Measurements from ENCODE around the gene MEGF6. TPM values are rescaled to one million over a fixed set of nuclear protein-coding genes. Genes with fewer than 3 reads are reported as not detected.

MEGF6 gene
- total and polyA plus RNA-seq, 2 of the 8 experiments (the other 6 are each of a cell fraction or from before 2014, with no cell fraction given), result 4.1 to 14.8 TPM

GRCh38 chr1:3632716-3633343 lies 21.5 kb upstream of the MEGF6 start:
- Histone ChIP-seq H3K56ac (replicated peaks; ENCODE audit: insufficient read length, low read depth, low read length) (no peak overlapping the region), H3K14ac (ENCODE audit: insufficient read length) (no peak overlapping the region), H2AFZ (ENCODE audit: low read length) (no peak overlapping the region), H2AK5ac (ENCODE audit: low read depth, low read length) (no peak overlapping the region), H3K18ac (ENCODE audit: extremely low read depth, low read length) (no peak overlapping the region), H2BK120ac (replicated peaks; ENCODE audit: low read depth, low read length) (no peak overlapping the region), H4K5ac (ENCODE audit: insufficient read length, low read depth, low read length) (no peak overlapping the region), H3K4me2 (ENCODE audit: insufficient read depth in 1 of 2, low read depth in 2 of 2, low read length in 2 of 2) (0 out of 4 replicates have a peak overlapping the region, but pooled peaks of 1 of the 2 experiments have one; percentile 38), H3K79me2 (ENCODE audit: control insufficient read depth in 1 of 2, insufficient read depth in 2 of 2, low read length in 2 of 2) (no peaks in the 10 kb centered on the region), H3K23me2 (ENCODE audit: low read depth, low read length) (no peaks in the 10 kb centered on the region), H2BK12ac (ENCODE audit: low read depth, low read length) (0 out of 2 replicates have a peak overlapping the region, but pooled peaks have one; percentile 39), H3K27ac (ENCODE audit: low read depth, low read length) (no peak overlapping the region), H3K9ac (replicated peaks in 1 of 4; ENCODE audit: extremely low read depth in 1 of 4, low read depth in 3 of 4, low read length in 3 of 4) (no peak overlapping the region), H4K20me1 (replicated peaks in 1 of 2; ENCODE audit: control insufficient read depth in 1 of 2, insufficient read depth in 2 of 2, low read length in 2 of 2) (peaks cover 4 to 12% of the 10 kb centered on the region in 2 experiments), H2BK15ac (ENCODE audit: low read length) (no peak overlapping the region), H3K4ac (replicated peaks; ENCODE audit: insufficient read length, low read depth, low read length) (no peak overlapping the region), H3K4me1 (replicated peaks in 1 of 4; ENCODE audit: control insufficient read depth in 3 of 4, insufficient read depth in 4 of 4, low read length in 3 of 4) (peaks cover 0 to 10% (median 2%) of the 10 kb centered on the region in 4 experiments; a peak in 3 of 7 replicates), H2BK20ac (ENCODE audit: low read length) (no peak overlapping the region; the same call in 1 of the 2 replicates), H3K27me3 (replicated peaks in 1 of 4; ENCODE audit: control insufficient read depth in 3 of 4, extremely low read depth in 1 of 4, insufficient read depth in 3 of 4, low read length in 3 of 4) (no peaks in the 10 kb centered on the region), H3K36me3 (ENCODE audit: control insufficient read depth in 2 of 4, insufficient read depth in 4 of 4, low read length in 3 of 4) (peaks cover 5 to 48% (median 13%) of the 10 kb centered on the region in 4 experiments), H3K4me3 (ENCODE audit: extremely low read depth in 1 of 4, insufficient read depth in 2 of 4, low read depth in 3 of 4, low read length in 4 of 4) (no peak overlapping the region), H4K91ac (replicated peaks; ENCODE audit: insufficient read length, low read length) (no peak overlapping the region), H3K23ac (ENCODE audit: insufficient read length) (no peak overlapping the region), H3K79me1 (ENCODE audit: low read depth, low read length) (no peaks in the 10 kb centered on the region), H2BK5ac (ENCODE audit: low read depth, low read length) (peak overlapping the region; percentile 39; the same call in 1 of the 2 replicates), H3K9me3 (ENCODE audit: insufficient read depth in 2 of 2, low read depth in 1 of 2, low read length in 1 of 2) (no peaks in the 10 kb centered on the region), H4K8ac (ENCODE audit: extremely low read depth, insufficient read depth, low read length) (no peak overlapping the region; the same call in 1 of the 2 replicates)
- WGBS, 2 experiments (ENCODE audit: extremely low coverage in 1 of 2, insufficient coverage in 1 of 2, insufficient read length in 1 of 2, insufficient replicate concordance in 2 of 2, low coverage in 1 of 2, low lambda C conversion rate in 2 of 2, missing lambda C conversion rate in 1 of 2), result 94% methylated on average over 26 of the region's 26 CpGs; no CpG with 5 or more reads in 1 of the 2 experiments
- no peak for DNase-seq (ENCODE audit: low read depth in 1 of 2, low spot score in 2 of 2)
- ChIA-PET POLR2A (ENCODE audit: partially characterized antibody) (interaction anchor here (1.1 to 1.5 kb wide), 2 partner anchors 9 to 176 kb away, joined by 3 read pairs; no protein-coding TSS in a partner anchor), CTCF (ENCODE audit: partially characterized antibody) (interaction anchor here (0.8 to 4.8 kb wide), 15 partner anchors 9 to 201 kb away, joined by 3 to 22 read pairs (median 4); no protein-coding TSS in a partner anchor)
- FAIRE-seq, result no peak
- no peak for TF ChIP-seq KDM5A (IDR thresholded peaks at IDR 0.05; ENCODE audit: low read length)
- TF ChIP-seq TEAD4 (IDR thresholded peaks at IDR 0.05; ENCODE audit: low read depth, low read length), result no peak
- TF ChIP-seq BRCA1 (IDR thresholded peaks at IDR 0.05; ENCODE audit: low read depth, low read length), result no peak
- TF ChIP-seq SUZ12 (IDR thresholded peaks at IDR 0.05; ENCODE audit: low read length), result no peak
- TF ChIP-seq BCL11A (IDR thresholded peaks at IDR 0.05; ENCODE audit: low read depth in 2 of 2, low read length in 2 of 2), result no peak
- no peak for TF ChIP-seq SAP30 (IDR thresholded peaks at IDR 0.05; ENCODE audit: insufficient read depth, insufficient replicate concordance, low read length)

All from H1 (cell line).